Renal cortical epithelial cell (primary cell): Measurements from ENCODE around the gene RPS6KC1. TPM values are rescaled to one million over a fixed set of nuclear protein-coding genes. Genes with fewer than 3 reads are reported as not detected.
A peak's percentile ranks its signal among the peaks of the same experiment; 100 is the strongest.
"Not testable (repeated sequence)": the region's sequence is repeated elsewhere in the genome, so short reads cannot be mapped to it uniquely, and the experiment has no call there.

Experiments
- DNase-seq: peaks from one replicate; pipeline ENCODE4 v3.0.0-alpha.2; 2011; ENCODE audit warnings: low read depth
- total RNA-seq: library from RNA; depleted of rRNA; stranded (reverse); fragments of >200 nt; gene quantifications from 2 replicates; pipeline ENCODE4 v1.2.3, GENCODE V29; 2014

RPS6KC1 gene
- total RNA-seq, 1 donor from 2014 or later: 28.2 TPM

DNA sequence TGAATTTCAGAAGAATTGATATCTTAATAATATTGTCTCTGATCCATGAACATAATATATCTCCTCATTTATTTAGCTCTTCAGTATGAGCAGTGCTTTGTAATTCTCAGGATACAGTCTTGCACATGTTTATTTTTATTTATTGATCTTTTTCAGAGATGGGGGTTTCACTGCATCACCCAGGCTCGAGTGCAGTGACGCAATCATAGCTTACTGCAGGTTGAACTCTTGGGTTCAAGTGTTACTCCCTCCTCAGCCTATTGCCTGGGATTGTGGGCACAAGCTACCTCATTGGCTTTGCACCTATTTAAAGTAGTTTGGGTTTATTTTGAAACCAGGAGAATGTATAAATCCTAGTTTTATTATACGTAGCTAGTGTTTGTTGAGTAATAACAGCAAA lies 4.7 kb downstream of the RPS6KC1 start:
- DNase-seq: no peak

DNA sequence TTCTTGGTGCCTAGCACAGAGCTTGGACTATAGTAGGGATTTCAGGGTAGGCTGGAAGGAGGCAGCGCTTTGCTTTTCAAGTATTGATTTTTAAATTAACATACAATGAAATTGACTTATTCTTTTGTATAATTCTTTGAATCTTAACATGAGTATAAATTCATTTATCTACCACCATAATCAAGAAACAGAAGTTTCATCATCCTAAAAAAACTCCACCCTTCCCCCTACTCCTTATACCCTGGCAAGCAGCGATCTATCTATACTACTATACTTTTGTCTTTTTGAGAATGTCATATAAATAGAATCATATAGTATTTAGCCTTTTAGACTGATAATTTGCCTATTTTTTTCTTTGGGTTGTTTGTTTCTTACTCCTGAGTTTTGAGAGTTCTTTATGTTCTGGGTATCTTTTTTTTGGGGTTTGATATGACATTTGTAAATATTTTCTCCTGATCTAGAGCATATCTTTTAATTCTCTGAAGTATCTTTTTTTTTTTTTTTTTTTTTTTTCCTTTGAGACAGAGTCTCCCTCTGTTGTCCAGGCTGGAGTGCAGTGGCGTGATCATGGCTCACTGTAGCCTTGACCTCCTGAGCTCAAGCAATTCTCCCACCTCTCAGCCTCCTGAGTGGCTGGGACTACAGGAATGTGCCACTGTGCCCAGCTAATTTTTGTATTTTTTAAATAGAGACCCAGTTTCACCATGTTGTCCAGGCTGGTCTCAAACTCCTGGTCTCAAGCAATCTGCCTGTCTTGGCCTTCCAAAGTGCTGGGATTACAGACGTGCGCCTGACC lies 6.4 kb downstream of the RPS6KC1 start:
- DNase-seq: no peak

DNA sequence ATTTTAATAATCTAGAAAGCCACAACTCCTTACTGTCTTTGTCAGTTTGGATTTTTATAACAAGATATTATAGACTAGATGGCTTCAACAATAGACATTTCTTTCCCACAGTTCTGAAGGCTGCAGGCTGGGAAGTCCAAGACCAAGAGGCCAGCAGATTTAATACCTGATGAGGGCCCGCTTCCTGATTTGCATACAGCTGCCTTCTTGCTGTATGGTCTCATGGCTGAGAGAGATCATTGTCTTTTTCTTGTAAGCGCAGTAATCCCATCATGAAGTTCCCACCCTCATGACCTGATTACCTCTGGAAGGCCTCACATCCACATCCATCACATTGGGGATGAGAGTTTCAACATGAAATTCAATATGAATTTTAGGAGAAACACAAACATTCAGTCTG lies 9.8 kb downstream of the RPS6KC1 start:
- DNase-seq: no peak

DNA sequence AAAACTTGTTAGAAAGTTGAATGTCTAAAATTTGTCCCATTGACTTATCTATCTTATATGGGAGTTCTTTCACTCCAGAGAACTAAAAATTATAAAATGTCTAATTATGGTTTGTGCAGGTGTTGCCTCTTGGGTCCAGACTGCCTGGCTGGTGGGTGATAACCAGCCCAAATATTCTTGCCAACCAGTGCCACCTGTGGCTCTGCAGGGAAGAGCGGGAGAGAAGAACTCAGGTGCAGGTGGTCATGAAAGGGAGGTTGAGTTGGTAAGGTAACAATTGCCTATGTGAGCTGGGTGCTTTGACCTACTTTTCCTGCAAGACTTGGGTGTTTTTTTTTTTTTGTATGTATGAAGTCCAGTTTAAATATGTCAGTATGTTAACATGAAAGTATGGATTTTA lies 10.2 kb downstream of the RPS6KC1 start:
- no peak for DNase-seq

DNA sequence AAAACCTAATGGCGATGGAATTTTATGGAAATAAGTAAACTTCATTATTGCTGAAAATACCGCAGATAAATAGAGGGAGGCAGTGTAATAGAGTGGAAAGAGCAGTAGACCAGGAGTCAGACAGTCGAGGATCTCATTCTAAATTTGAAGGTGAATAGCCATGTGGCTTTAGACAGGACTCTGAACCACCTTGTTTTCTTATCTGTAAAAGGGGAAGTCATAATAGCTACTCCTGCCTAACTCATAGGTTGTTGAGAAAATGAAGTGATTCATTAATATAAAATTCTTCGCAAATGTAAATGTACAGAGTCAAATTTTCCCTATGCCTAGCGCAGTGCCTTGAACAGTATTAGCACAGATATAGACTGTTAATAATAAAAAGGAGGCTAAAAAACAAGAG lies 14.8 kb downstream of the RPS6KC1 start:
- DNase-seq: no peak

DNA sequence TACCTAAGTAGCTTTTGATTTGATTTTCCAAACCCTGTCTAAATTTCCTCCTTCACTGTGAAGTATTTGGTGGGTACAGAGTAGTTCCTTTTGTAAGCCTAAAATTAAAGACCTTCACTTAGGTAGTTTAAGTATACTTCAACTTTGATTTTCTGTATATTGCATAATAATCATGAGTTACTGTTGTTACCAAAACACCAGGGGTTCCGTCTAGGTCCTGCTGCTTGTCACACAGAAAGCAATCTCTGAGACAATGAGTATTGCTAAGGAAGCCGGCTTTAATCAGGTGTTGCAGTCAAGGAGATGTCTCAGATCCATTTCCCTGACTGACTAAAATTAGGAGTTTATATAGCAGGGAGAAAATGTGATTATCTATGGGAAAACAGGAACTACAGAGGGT lies 15.3 kb downstream of the RPS6KC1 start:
- peak; percentile 15 for DNase-seq

DNA sequence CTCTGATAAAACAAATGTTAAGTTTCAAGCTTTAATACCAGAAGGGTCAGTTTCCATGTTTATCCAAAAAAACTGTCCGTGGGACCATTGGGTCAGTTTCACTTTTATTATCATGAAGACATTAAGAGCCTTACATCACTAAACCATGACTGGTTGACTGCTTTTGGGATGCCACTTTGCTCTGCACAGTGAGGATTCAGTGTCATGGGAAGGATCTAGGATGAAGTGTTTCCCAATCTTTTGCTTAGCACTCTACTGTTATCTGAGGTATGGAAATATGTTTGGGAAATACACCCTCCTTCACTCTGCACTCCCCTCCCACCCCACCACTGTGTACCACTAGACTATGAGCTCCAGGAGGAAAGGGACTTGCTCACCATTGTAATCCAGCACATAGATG lies 16.3 kb downstream of the RPS6KC1 start:
- DNase-seq: no peak

DNA sequence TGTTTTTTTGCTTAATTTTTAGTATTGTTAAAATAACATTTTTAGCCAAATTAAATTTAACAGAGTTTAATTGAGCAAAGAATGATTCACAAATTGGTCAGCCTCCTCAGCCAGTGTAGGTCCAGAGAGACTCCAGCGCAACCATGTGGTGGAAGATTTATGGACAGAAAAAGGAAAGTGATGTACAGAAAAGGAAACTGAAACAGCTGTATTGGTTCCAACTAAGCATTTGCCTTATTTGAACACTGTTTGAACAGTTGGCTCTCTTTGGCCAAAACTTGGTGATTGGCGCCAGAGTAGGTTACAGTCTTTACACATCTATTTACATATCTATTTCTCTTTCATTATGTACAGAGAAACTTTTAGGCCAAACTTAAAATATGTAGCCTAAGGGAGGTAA lies 19.4 kb downstream of the RPS6KC1 start:
- peak; percentile 53 for DNase-seq

DNA sequence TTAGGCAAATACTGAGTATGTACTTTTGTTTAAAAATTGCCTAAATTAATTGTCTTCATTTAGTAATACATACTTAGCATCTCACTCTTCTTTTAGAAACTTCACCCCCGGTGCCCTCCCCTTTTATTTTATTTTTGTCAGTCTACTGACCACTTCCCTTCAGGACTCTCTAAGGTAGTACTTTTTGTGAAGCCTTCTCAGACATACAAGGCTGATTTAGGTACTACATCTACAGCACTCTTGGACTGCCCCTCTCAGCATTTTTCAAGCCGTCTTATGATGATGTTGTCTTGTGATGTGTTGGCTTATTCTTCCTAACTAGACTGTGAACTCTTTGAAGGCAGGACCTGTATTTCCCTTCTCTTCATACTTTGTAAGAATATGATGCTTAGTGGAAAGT lies 24.7 kb downstream of the RPS6KC1 start:
- no peak for DNase-seq

DNA sequence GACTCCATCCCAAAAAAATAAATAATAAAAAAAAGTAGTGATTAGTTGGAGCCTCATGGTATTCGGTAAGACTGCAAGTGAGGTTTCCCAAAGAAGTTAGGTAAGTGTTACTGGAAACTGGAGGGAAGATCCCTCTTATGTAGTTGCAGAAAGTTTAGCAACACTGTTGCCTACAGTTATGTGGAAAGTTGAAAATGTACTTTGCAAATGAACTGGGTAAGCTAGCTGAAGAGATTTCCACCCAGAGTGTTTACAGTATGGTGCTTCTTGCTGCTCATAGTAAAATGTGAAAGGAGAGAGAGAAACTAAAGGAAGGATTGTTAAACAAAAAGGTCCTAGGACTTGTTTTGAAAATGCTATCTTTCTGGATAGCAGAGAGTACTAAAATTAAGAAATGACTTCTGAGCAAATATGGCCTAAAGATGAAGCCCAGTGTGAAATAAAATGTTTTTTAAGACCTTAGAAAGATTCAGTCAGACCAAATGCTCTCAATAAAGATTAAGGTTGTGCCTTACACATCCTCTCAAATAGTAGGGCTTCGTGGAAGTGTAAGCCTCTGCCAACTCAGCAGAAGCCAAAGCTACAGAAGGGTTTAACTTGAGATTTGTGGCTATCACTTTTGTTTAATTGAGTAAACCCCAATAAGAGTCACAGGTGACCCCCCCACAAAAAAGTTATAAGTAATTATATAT lies 31.5 kb downstream of the RPS6KC1 start:
- no peak for DNase-seq

DNA sequence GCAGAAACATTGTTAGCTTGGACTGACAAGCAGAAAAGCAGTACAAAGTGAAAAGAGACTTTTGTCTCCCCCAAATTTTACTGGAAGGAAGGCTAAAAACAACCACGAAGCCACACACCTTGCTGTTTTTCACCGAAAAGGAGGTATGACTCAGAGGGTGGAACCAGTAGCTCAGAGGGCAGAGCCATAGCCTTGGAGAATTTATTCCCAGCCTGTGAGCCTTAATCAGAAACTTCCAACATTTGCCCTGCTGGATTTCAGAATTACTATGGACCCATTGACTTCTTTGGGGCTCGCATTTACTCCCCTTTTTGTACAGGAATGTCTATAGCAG lies 32.0 kb downstream of the RPS6KC1 start:
- peak; percentile 13 for DNase-seq

DNA sequence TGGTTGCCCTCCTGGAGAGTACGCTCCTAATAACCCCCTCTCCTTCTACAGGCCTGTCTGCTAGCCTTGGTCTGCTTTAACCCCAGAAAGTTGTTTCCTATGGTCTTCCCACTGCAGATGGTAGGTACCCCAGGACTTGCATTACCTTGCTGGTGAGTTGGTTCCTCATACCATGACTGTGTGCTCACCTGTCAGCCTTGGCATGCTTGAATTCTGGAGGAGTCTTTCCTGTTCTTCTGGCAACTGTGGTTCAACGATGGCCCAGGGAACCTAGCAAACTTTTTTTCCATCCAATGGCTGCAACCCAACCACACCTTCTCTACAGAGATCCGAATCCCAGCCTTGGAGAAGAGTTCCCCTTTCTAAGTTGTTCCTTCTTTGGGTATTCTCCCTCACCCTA lies 36.9 kb downstream of the RPS6KC1 start:
- DNase-seq: no peak

DNA sequence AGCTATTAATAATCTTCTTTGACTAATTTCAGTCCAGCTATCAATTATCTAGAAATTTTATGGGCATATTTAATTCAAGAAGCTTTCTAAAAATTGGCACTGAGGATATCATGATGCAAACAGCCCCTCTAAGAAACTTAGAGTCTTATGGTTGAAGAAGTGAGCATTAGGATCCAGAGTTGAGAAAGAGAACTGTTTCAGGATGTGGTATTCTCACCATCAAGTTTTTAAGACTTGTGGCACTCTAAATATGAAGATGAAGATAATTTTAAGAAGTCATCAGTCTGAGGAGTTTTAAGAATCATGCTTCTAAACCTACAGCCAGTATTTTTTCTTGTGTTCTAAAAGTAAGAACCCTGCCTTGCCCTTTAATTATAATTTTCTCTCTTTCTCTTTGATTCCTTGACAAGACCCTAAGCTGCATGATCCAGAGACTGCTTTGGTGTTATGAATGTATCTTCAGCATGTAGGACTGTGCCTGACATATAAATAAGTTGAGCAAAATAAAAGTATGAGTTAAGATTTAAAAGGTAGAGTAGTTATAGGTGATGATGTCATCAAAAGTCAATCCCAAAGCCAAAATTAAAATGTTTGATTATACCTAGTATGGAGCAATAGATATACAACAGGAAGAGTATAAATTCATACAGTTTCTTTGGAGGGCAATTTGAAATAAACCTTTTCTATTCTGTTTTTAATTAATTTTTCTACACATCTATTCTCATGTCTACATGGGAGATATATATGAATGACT lies 39.1 kb downstream of the RPS6KC1 start:
- no peak for DNase-seq

DNA sequence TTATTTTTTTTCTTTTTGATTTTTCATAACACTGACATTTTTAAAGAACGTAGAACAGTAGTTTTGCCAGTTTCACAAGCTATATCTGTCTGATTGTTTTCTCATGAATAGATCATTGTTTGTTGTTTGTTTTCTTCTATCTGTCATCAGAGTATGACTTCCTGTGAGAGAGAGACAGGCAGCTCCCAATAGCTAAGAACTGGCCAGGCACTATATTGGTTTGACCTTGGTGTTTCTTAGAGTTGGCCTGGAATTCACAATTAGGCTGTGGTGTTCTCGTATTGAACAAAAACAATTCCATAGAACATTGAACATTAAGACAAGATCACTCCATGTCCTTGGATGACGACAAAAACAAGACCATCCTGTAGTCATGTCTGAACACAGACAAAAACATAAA lies 43.4 kb downstream of the RPS6KC1 start:
- DNase-seq: no peak

DNA sequence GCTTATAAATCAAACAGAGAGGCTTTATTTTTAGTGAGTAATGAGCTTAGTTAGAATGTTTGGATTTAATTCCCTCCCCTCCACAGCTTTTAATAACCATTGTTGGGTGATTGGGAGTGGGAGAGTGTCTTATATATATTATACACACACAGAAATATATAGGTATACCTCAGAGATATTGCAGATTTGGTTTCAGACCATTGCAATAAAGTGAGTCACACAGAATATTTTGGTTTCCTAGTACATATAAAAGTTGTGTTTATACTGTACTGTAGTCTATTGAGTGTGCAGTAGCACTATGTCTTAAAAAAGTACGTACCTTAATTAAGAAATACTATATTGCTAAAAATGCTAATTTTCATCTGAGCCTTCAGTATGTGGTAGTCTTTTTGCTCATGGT lies 44.4 kb downstream of the RPS6KC1 start:
- no peak for DNase-seq

DNA sequence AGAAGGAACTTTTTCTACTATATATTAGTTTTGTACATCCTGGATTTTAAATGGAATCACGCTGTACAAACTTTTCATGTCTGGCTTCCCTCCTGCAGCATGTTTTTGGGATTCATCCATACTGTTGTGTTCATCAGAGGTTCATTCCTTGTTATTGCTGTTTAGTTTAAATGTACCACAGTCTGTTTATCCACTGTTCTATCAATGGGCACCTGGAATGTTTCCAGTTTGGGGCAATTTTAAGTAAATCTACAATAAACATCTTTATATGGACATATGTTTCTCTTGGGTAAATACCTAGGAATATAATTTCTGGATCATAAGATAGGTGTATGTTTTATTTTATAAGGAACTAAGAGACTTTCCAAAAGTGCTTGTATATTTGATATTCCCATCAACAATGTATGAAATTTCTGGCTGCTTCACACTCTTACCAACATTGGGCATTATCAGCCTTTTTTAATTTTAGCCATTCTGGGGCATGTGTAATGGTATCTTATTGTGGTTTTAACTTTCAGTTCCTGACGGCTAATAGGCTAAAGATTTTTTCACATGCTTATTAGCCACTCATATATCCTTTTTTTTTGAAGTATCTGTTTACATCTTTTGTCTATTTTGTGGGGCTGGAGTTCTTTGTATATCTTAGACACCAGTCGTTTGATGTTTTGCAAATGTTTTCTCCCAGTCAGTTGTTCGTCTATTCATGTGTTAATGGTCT lies 48.8 kb downstream of the RPS6KC1 start:
- no peak for DNase-seq

DNA sequence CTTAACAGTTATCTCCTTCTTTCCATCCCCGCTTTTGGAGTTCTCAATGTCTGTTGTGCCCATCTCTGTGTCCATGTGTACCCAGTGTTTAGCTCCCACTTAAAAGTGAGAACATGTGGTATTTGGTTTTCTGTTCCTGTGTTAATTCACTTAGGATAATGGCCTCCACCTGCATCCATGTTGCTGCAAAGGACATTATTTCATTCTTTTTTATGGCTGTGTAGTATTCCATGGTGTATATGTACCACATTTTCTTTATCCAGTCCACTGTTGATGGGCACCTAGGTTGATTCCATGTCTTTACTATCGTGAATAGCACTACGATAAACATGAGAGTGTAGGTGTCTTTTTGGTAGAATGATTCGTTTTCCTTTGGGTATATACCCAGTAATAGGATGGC lies 49.5 kb downstream of the RPS6KC1 start:
- not testable (repeated sequence) for DNase-seq

DNA sequence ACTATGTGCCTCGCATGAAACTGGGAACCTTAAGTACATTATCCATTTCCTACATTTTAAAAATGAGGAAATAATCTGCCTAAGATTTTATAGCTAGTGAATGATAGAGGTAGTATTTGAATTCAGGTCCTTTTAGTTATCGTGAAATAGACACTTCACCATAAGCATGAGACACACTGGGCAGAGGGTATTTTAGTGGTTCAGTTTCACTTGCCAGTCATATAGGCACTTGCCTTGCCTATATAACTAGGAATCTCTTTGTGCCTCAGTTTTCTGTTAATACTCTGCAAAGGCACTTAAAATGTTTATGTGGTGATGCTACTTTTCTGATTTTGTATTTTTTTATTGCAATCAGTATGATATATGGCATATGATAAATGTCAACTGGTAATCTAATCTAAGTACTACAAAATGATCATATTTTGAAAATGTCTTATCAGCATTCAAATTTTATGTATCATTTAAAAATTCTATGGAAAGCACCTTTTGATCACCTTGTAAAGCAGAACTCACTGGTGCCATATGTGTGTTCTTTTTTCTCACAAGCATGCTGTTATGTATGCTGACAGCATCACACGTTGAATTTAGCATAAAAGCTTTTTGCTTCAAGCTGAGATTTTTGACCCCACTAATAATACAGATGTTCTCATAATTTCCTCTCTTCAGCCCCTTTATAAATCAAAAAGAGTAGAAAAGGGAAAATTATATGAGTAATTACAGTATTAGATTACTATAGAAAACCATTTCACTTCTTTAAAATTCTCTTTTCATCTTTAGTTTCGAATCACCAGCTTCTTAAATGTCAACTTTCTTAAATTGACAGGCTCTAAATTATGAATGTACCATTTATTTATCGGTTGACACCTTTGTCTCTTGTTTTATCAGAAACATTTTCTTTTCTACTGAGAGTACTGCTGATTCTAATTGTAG lies 52.6 kb downstream of the RPS6KC1 start:
- no peak for DNase-seq

DNA sequence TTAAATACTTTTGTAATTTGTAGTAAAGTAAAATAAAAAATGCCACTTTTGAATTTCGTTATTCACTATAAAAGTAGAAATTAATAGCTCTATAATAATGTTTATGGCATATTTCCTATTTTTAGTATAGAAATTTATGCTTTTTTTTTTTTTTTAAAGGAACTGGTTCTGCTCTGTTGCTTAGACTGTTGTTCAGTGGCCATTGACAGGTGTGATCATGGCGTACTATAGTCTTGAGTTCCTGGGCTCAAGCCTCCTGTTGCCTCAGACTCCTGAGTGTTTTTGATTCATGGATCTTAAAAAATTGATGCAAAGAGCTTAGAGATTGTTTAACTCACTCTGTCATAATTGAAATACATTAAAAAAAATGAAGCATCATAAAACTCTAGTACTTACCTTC lies 53.6 kb downstream of the RPS6KC1 start:
- DNase-seq: no peak

DNA sequence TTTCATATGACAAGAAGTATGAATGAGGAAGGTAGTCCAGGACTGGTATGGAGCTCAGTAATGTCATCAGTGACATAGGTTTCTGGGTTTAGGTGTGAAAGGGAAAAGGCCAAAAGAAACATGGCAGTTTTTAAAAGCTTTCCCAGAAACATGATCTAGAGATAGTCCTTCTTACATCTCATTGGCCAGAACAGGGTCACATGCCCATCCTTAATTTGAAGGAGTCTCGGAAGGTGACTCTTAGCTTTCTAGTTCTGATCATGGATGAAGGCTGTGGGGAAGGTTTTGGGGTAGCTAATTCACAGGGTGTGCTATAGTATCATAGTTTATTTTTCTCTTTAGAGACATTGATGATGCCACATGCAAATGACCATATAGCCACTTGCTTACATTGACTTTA lies 55.3 kb downstream of the RPS6KC1 start:
- no peak for DNase-seq

DNA sequence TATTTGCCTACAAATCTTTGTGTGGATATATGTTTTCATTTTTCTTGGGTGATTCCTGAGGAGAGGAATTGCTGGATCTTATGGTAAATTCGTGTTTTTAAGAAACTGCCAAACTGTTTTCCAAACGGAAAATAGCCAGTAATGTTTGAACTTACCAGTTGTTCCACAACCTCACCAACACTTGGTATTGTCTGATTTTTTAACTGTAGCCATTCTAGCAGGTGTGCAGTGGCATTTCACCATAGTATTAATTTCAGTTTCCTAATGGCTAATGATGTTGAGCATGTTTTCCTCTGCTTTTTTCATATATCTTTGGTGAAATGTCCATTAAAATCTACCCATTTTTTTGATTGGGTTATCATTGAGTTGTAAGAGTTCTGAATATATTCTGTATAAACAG lies 56.6 kb downstream of the RPS6KC1 start:
- DNase-seq: no peak
